H1 (cell line): ENCODE measurements around the gene ZBTB2. TPM values are rescaled to one million over a fixed set of nuclear protein-coding genes. Genes with fewer than 3 reads are reported as not detected.
A peak's percentile ranks its signal among the peaks of the same experiment; 100 is the strongest.

Experiments used
- CTCF ChIA-PET: fragments of 300-600 bp; sonication (Branson Sonifier 250); formaldehyde crosslinking; loops from one replicate; lab custom pipeline; 2021; ENCODE audit not compliant: partially characterized antibody; lab: Charles Lee
- POLR2A ChIA-PET: fragments of 300-600 bp; sonication (Branson Sonifier 250); formaldehyde crosslinking; loops from one replicate; lab custom pipeline; 2021; ENCODE audit warnings: inconsistent platforms; ENCODE audit not compliant: partially characterized antibody; lab: Charles Lee
- DNase-seq, 2 experiments: peaks; one replicate each; pipeline versions ENCODE4 v3.0.0 to v3.0.0-alpha.2; 2010 to 2022; ENCODE audit warnings: low spot score in 2 of 2, low read depth in 1 of 2, mixed read lengths in 1 of 2
- FAIRE-seq: peaks from 2 replicates; lab custom pipeline; 2011; peaks lifted over from hg19 to GRCh38; lab: Jason Lieb, UNC
- H2AFZ ChIP-seq: 2 replicates; pipeline ENCODE4 v1.8.1; 2012; ENCODE audit warnings: low read length, inconsistent platforms
- H2AK5ac ChIP-seq: 2 replicates; pipeline ENCODE4 v1.6.1; 2013; ENCODE audit warnings: low read depth, low read length
- H2BK120ac ChIP-seq: replicated peaks from 2 replicates; pipeline ENCODE3; 2013; ENCODE audit warnings: low read depth, low read length, inconsistent platforms
- H2BK12ac ChIP-seq: 2 replicates; pipeline ENCODE4 v1.6.1; 2013; ENCODE audit warnings: low read depth, low read length
- H2BK15ac ChIP-seq: 2 replicates; pipeline ENCODE4 v1.6.1; 2013; ENCODE audit warnings: low read length
- H2BK20ac ChIP-seq: 2 replicates; pipeline ENCODE4 v1.6.1; 2013; ENCODE audit warnings: low read length
- H2BK5ac ChIP-seq: 2 replicates; pipeline ENCODE4 v1.6.1; 2013; ENCODE audit warnings: low read depth, low read length
- H3K14ac ChIP-seq: 2 replicates; pipeline ENCODE4 v1.6.1; 2013; ENCODE audit warnings: inconsistent platforms; ENCODE audit not compliant: insufficient read length
- H3K18ac ChIP-seq: 2 replicates; pipeline ENCODE4 v1.6.1; 2013; ENCODE audit warnings: low read length; ENCODE audit errors: extremely low read depth
- H3K23ac ChIP-seq: 2 replicates; pipeline ENCODE4 v1.6.1; 2013; ENCODE audit warnings: inconsistent platforms; ENCODE audit not compliant: insufficient read length
- H3K23me2 ChIP-seq: 2 replicates; pipeline ENCODE4 v1.6.1; 2013; ENCODE audit warnings: low read depth, low read length
- H3K27ac ChIP-seq: 2 replicates; pipeline ENCODE4 v1.6.1; 2011; ENCODE audit warnings: low read depth, low read length, inconsistent platforms
- H3K27me3 ChIP-seq, 4 experiments: replicated peaks in 1 of 4; 1 replicate in 1 of 4; 2 replicates in 3 of 4; pipeline versions ENCODE4 v1.6.1 to v1.8.1; 2011 to 2013; ENCODE audit warnings: low read length in 3 of 4, mild to moderate bottlenecking in 3 of 4, inconsistent platforms in 2 of 4, mixed read lengths in 2 of 4, moderate library complexity in 1 of 4; ENCODE audit not compliant: control insufficient read depth in 3 of 4, insufficient read depth in 3 of 4; ENCODE audit errors: extremely low read depth in 1 of 4
- H3K36me3 ChIP-seq, 4 experiments: 2 replicates each; pipeline versions ENCODE4 v1.6.1 to v1.8.1; 2011 to 2013; ENCODE audit warnings: mild to moderate bottlenecking in 4 of 4, low read length in 3 of 4, moderate library complexity in 2 of 4, control low read depth in 1 of 4, inconsistent platforms in 1 of 4; ENCODE audit not compliant: insufficient read depth in 4 of 4, control insufficient read depth in 2 of 4
- H3K4ac ChIP-seq: replicated peaks from 2 replicates; pipeline ENCODE3; 2013; ENCODE audit warnings: low read length, low read depth, mixed read lengths, inconsistent platforms; ENCODE audit not compliant: insufficient read length
- H3K4me1 ChIP-seq, 4 experiments: replicated peaks in 1 of 4; 1 replicate in 1 of 4; 2 replicates in 3 of 4; pipeline versions ENCODE4 v1.6.1 to v1.8.1; 2011 to 2013; ENCODE audit warnings: low read length in 3 of 4, inconsistent platforms in 2 of 4, mixed read lengths in 1 of 4; ENCODE audit not compliant: insufficient read depth in 4 of 4, control insufficient read depth in 3 of 4
- H3K4me2 ChIP-seq, 2 experiments: 2 replicates each; pipeline versions ENCODE4 v1.6.1 to v1.8.1; 2011 to 2013; ENCODE audit warnings: low read depth in 2 of 2, low read length in 2 of 2, control low read depth in 1 of 2, inconsistent platforms in 1 of 2, mild to moderate bottlenecking in 1 of 2; ENCODE audit not compliant: insufficient read depth in 1 of 2
- H3K4me3 ChIP-seq, 4 experiments: fragments of 200-600, 300-600 bp in 1 of 4; sonication (generic), shearing (Covaris generic), sonication (Bioruptor Twin) in 1 of 4; 2 replicates each; pipeline versions ENCODE4 v1.5.1 to v1.8.1; 2011 to 2016; ENCODE audit warnings: low read length in 4 of 4, low read depth in 3 of 4, control low read depth in 2 of 4, inconsistent platforms in 2 of 4, mild to moderate bottlenecking in 2 of 4, mixed read lengths in 1 of 4, moderate library complexity in 1 of 4; ENCODE audit not compliant: insufficient read depth in 2 of 4; ENCODE audit errors: extremely low read depth in 1 of 4
- H3K56ac ChIP-seq: replicated peaks from 2 replicates; pipeline ENCODE3; 2013; ENCODE audit warnings: low read depth, mild to moderate bottlenecking, mixed read lengths, low read length, inconsistent platforms; ENCODE audit not compliant: insufficient read length
- H3K79me1 ChIP-seq: 2 replicates; pipeline ENCODE4 v1.6.1; 2013; ENCODE audit warnings: low read depth, low read length, control low read depth
- H3K79me2 ChIP-seq, 2 experiments: 2 replicates each; pipeline versions ENCODE4 v1.6.1 to v1.8.1; 2012 to 2013; ENCODE audit warnings: low read length in 2 of 2, mild to moderate bottlenecking in 2 of 2, inconsistent platforms in 1 of 2; ENCODE audit not compliant: insufficient read depth in 2 of 2, control insufficient read depth in 1 of 2
- H3K9ac ChIP-seq, 4 experiments: replicated peaks in 1 of 4; 1 replicate in 1 of 4; 2 replicates in 3 of 4; pipeline versions ENCODE4 v1.6.1 to v1.8.1; 2011 to 2013; ENCODE audit warnings: low read depth in 3 of 4, low read length in 3 of 4, control low read depth in 2 of 4, mild to moderate bottlenecking in 2 of 4, moderate library complexity in 2 of 4, inconsistent platforms in 1 of 4; ENCODE audit errors: extremely low read depth in 1 of 4
- H3K9me3 ChIP-seq, 2 experiments: 2 replicates each; pipeline versions ENCODE4 v1.6.1 to v1.8.1; 2012 to 2013; ENCODE audit warnings: mild to moderate bottlenecking in 2 of 2, moderate library complexity in 2 of 2, control low read depth in 1 of 2, inconsistent platforms in 1 of 2, low read depth in 1 of 2, low read length in 1 of 2, mixed read lengths in 1 of 2; ENCODE audit not compliant: insufficient read depth in 2 of 2
- H4K20me1 ChIP-seq, 2 experiments: replicated peaks in 1 of 2; 2 replicates each; pipeline versions ENCODE3 to v1.8.1; 2011 to 2013; ENCODE audit warnings: inconsistent platforms in 2 of 2, low read length in 2 of 2, mild to moderate bottlenecking in 1 of 2; ENCODE audit not compliant: insufficient read depth in 2 of 2, control insufficient read depth in 1 of 2
- H4K5ac ChIP-seq: 2 replicates; pipeline ENCODE4 v1.6.1; 2013; ENCODE audit warnings: low read length, low read depth, mixed read lengths, inconsistent platforms; ENCODE audit not compliant: insufficient read length
- H4K8ac ChIP-seq: 2 replicates; pipeline ENCODE4 v1.8.0; 2013; ENCODE audit warnings: mild to moderate bottlenecking, moderate library complexity, low read length, inconsistent platforms; ENCODE audit not compliant: insufficient read depth; ENCODE audit errors: extremely low read depth
- H4K91ac ChIP-seq: replicated peaks from 2 replicates; pipeline ENCODE3; 2013; ENCODE audit warnings: low read length, mixed read lengths, inconsistent platforms; ENCODE audit not compliant: insufficient read length
- HDAC2 ChIP-seq, 2 experiments: fragments of 300-600 bp in 1 of 2; sonication (generic) in 1 of 2; IDR thresholded peaks; 2 replicates each; pipeline ENCODE4 v1.6.1; 2011 to 2012; ENCODE audit warnings: low read depth in 2 of 2, low read length in 2 of 2, mild to moderate bottlenecking in 2 of 2, moderate library complexity in 2 of 2, borderline replicate concordance in 1 of 2, inconsistent platforms in 1 of 2
- RAD21 ChIP-seq, 2 experiments: IDR thresholded peaks in 1 of 2; conservative IDR thresholded peaks in 1 of 2; 2 replicates each; pipeline ENCODE4 v1.6.1; 2011; ENCODE audit warnings: low read depth in 2 of 2, low read length in 2 of 2, improper control_type of control experiment in 1 of 2, inconsistent platforms in 1 of 2, mild to moderate bottlenecking in 1 of 2, moderate library complexity in 1 of 2
- WGBS, 2 experiments: shearing (Covaris generic) in 1 of 2; methylation state at CpG; one replicate each; pipeline versions ENCODE4 v1.1.6 to v1.1.7; 2013 to 2015; ENCODE audit warnings: low lambda C conversion rate in 2 of 2, mixed read lengths in 2 of 2, inconsistent platforms in 1 of 2, low coverage in 1 of 2, missing lambda C conversion rate in 1 of 2; ENCODE audit not compliant: insufficient replicate concordance in 2 of 2, insufficient coverage in 1 of 2, insufficient read length in 1 of 2; ENCODE audit errors: extremely low coverage in 1 of 2, missing lambda C conversion rate in 1 of 2; 5-methylcytosine and 5-hydroxymethylcytosine counted together
- polyA plus RNA-seq, 7 experiments: library from polyadenylated mRNA; depleted of rRNA in 3 of 7; stranded (reverse) in 5 of 7; unstranded in 2 of 7; fragments of >200 nt in 5 of 7; fragments of 200-250 nt in 2 of 7; gene quantifications; 1 replicate in 5 of 7; 2 replicates in 1 of 7; 4 replicates in 1 of 7; pipeline versions ENCODE4 v1.2.1 to v1.2.3, GENCODE V29; 2011 to 2013; ENCODE audit warnings: missing spikeins in 2 of 7, mixed read lengths in 2 of 7
- total RNA-seq: library from RNA; stranded (reverse); fragmentation: NEBNext Ultra II Directional; extraction: Animal tissue kit (Norgen Biotek cat#: 25700); gene quantifications from 2 replicates; pipeline ENCODE4 v1.2.1, GENCODE V29; 2021
- TF ChIP-seq, protein P1 (sequence below), 3 experiments: IDR thresholded peaks; 1 replicate in 2 of 3; 2 replicates in 1 of 3; pipeline versions ENCODE4 v1.5.1 to v1.6.1; 2011; ENCODE audit warnings: low read length in 3 of 3, mild to moderate bottlenecking in 3 of 3, inconsistent platforms in 2 of 3, low read depth in 1 of 3, moderate library complexity in 1 of 3; ENCODE audit not compliant: insufficient read depth in 1 of 3; ENCODE audit errors: control extremely low read depth in 1 of 3

The ZBTB2 gene
- total and polyA plus RNA-seq, 2 of the 8 experiments (the other 6 are each of a cell fraction or from before 2014, with no cell fraction given), result 16.1 to 23.7 TPM

DNA sequence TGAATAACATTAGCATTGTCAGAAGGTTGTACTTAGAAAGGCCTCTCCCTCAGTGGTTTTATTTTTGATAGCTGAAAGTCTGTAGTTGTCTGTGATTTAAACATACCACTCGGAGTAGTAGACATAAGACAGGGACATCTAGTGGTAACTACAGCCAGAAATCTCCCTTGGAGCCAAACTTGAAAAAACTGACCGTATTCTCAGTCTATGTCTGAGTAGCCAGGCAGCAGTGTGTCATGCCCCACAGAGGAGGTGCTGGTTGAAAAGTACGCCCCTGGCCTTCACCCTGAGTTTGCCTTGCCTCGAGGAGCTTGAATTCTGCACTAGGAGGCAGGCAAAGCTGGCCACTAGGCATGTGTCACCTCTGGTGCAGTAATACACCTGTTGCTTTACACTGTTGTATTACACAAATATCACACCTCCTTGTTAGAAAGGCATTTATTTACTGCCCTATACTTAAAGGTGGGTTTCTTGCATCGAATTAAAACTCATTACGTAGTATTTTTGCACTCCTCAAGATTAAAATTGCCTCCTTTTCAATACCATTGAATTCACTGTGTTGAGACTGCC is 20.8 kb downstream of the ZBTB2 start:
- H2BK15ac ChIP-seq, result no peak overlapping the region
- no peak overlapping the region for H3K4ac ChIP-seq
- H3K9ac ChIP-seq, result no peak overlapping the region
- peaks cover 7 to 27% (median 9%) of the 10 kb centered on the region in 4 experiments; a peak in 7 of 8 replicates for H3K36me3 ChIP-seq
- no peak overlapping the region for H2AK5ac ChIP-seq
- H3K4me1 ChIP-seq, result peaks cover 0 to 9% (median 4%) of the 10 kb centered on the region in 4 experiments; a peak in 3 of 7 replicates
- H2BK5ac ChIP-seq, result no peak overlapping the region
- H2AFZ ChIP-seq, result no peak overlapping the region
- no peak overlapping the region for H4K8ac ChIP-seq
- H3K4me3 ChIP-seq, result no peak overlapping the region
- peaks cover 0 to 21% of the 10 kb centered on the region in 2 experiments; a peak in 2 of 4 replicates for H3K79me2 ChIP-seq
- POLR2A ChIA-PET, result no interaction called here
- H4K5ac ChIP-seq, result no peak overlapping the region
- WGBS, 2 experiments, result 93% methylated on average over 6 of the region's 6 CpGs; no CpG with 5 or more reads in 1 of the 2 experiments
- H3K18ac ChIP-seq, result no peak overlapping the region
- no peaks in the 10 kb centered on the region for H3K23me2 ChIP-seq
- H2BK20ac ChIP-seq, result no peak overlapping the region
- no peak overlapping the region for H3K27ac ChIP-seq
- H3K9me3 ChIP-seq, result no peaks in the 10 kb centered on the region
- no peak overlapping the region for H3K56ac ChIP-seq
- CTCF ChIA-PET, result interaction anchor here (0.8 to 1.9 kb wide), 6 partner anchors 10 to 478 kb away, joined by 3 to 4 read pairs (median 3); no protein-coding TSS in a partner anchor
- H4K91ac ChIP-seq, result no peak overlapping the region
- no peak overlapping the region for H3K4me2 ChIP-seq
- no peak overlapping the region for H3K23ac ChIP-seq
- TF ChIP-seq RAD21 (IDR thresholded peaks at IDR 0.05 in 1 of 2, conservative IDR thresholded peaks at IDR 0.05 in 1 of 2; ENCODE audit: low read depth in 2 of 2, low read length in 2 of 2), result peak in 1 of 2 experiments; percentile 45; a peak in 2 of 4 replicates
- TF ChIP-seq, protein P1, sequence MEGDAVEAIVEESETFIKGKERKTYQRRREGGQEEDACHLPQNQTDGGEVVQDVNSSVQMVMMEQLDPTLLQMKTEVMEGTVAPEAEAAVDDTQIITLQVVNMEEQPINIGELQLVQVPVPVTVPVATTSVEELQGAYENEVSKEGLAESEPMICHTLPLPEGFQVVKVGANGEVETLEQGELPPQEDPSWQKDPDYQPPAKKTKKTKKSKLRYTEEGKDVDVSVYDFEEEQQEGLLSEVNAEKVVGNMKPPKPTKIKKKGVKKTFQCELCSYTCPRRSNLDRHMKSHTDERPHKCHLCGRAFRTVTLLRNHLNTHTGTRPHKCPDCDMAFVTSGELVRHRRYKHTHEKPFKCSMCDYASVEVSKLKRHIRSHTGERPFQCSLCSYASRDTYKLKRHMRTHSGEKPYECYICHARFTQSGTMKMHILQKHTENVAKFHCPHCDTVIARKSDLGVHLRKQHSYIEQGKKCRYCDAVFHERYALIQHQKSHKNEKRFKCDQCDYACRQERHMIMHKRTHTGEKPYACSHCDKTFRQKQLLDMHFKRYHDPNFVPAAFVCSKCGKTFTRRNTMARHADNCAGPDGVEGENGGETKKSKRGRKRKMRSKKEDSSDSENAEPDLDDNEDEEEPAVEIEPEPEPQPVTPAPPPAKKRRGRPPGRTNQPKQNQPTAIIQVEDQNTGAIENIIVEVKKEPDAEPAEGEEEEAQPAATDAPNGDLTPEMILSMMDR (IDR thresholded peaks at IDR 0.05; ENCODE audit: control extremely low read depth in 1 of 3, insufficient read depth in 1 of 3, low read depth in 1 of 3, low read length in 3 of 3), result peak in 2 of 3 experiments; percentile 13 to 21; a peak in 2 of 4 replicates
- TF ChIP-seq HDAC2 (IDR thresholded peaks at IDR 0.05; ENCODE audit: borderline replicate concordance in 1 of 2, low read depth in 2 of 2, low read length in 2 of 2), result no peak
- H3K14ac ChIP-seq, result no peak overlapping the region
- no peaks in the 10 kb centered on the region for H3K27me3 ChIP-seq
- peaks cover 6% of the 10 kb centered on the region; the same call in 1 of the 2 replicates for H3K79me1 ChIP-seq
- DNase-seq (peak in 1 of 2 experiments; percentile 40), FAIRE-seq (no peak)
- H2BK120ac ChIP-seq, result no peak overlapping the region
- no peak overlapping the region for H2BK12ac ChIP-seq
- peaks cover 0 to 6% of the 10 kb centered on the region in 2 experiments for H4K20me1 ChIP-seq
